Measurements from ENCODE around the gene TNFSF4.

- TF ChIP-seq, protein P1, sequence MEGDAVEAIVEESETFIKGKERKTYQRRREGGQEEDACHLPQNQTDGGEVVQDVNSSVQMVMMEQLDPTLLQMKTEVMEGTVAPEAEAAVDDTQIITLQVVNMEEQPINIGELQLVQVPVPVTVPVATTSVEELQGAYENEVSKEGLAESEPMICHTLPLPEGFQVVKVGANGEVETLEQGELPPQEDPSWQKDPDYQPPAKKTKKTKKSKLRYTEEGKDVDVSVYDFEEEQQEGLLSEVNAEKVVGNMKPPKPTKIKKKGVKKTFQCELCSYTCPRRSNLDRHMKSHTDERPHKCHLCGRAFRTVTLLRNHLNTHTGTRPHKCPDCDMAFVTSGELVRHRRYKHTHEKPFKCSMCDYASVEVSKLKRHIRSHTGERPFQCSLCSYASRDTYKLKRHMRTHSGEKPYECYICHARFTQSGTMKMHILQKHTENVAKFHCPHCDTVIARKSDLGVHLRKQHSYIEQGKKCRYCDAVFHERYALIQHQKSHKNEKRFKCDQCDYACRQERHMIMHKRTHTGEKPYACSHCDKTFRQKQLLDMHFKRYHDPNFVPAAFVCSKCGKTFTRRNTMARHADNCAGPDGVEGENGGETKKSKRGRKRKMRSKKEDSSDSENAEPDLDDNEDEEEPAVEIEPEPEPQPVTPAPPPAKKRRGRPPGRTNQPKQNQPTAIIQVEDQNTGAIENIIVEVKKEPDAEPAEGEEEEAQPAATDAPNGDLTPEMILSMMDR (IDR thresholded peaks at IDR 0.05), result no peak
- TF ChIP-seq POLR2A (IDR thresholded peaks at IDR 0.05), result no peak
Observed at GRCh38 chr1:173152598-173152997, 54.5 kb downstream of the TNFSF4 start.
